Sciatic nerve (tissue), 2 donors: ENCODE data around the gene MYO1G. TPM values are rescaled to one million over a fixed set of nuclear protein-coding genes. Genes with fewer than 3 reads are reported as not detected.
"Not testable (repeated sequence)": the region's sequence is repeated elsewhere in the genome, so short reads cannot be mapped to it uniquely, and the experiment has no call there.

Source experiments
- ATAC-seq: fragments of 200-7000 bp; cut with Tn5 transposase; one replicate; pipeline ENCODE4 v1.9.1; 2020; ENCODE audit warnings: mild to moderate bottlenecking, moderate library complexity
- DNase-seq: peaks from one replicate; pipeline ENCODE4 v3.0.0-alpha.2; 2020; ENCODE audit warnings: low spot score
- intact Hi-C: fragments of 100-400 bp; cut with DNase I; formaldehyde crosslinking; loops from one replicate; pipeline ENCODE4 v1.14.2; 2022
- total RNA-seq: library from RNA; stranded (reverse); fragmentation: NEBNext Ultra II Directional; extraction: Animal tissue kit (Norgen Biotek cat#: 25700); gene quantifications from one replicate; pipeline ENCODE4 v1.2.1, GENCODE V29; 2021
- donor health status: DM: no; HTN: no; CAD: no.
- donor health status: DM: no; HTN: no; CAD: no.

Gene MYO1G
- total RNA-seq, 1 donor from 2014 or later: 8.8 TPM

GRCh38 chr7:45000093-45001032 lies 21.5 kb upstream of the MYO1G start, which contains the start of gene CCM2:
CCM2 (plus strand) TSS chr7:45000201; CDS start chr7:45000334, 133 bp downstream.
- intact Hi-C loops: no loop called here
- DNase-seq (peak; percentile 78), ATAC-seq (no peak)

GRCh38 chr7:44999245-45000092 lies 20.7 kb upstream of the MYO1G start:
- intact Hi-C loops: no loop called here
- DNase-seq (peak; percentile 100), ATAC-seq (peak; percentile 98)

- intact Hi-C loops: no loop called here
- ATAC-seq (no peak), DNase-seq (no peak)
Measured at GRCh38 chr7:44998153-44998871, 19.5 kb upstream of the MYO1G start.

GRCh38 chr7:44995555-44996493 lies 17.0 kb upstream of the MYO1G start:
- no peak for DNase-seq
- intact Hi-C loops: no loop called here
- no peak for ATAC-seq

GRCh38 chr7:44994877-44995554 lies 16.2 kb upstream of the MYO1G start:
- DNase-seq (no peak), ATAC-seq (no peak)
- intact Hi-C loops: no loop called here

- intact Hi-C loops, ATAC-seq, DNase-seq: not testable (repeated sequence)
Measured at GRCh38 chr7:44992004-44992795, 13.4 kb upstream of the MYO1G start.

- intact Hi-C loops: no loop called here
- DNase-seq (no peak), ATAC-seq (no peak)
Measured at GRCh38 chr7:44990109-44991023, 11.6 kb upstream of the MYO1G start.

GRCh38 chr7:44989132-44989531 lies 10.3 kb upstream of the MYO1G start:
- intact Hi-C loops: no loop called here
- no peak for ATAC-seq
- DNase-seq: no peak

- DNase-seq (no peak), ATAC-seq (no peak)
- intact Hi-C loops: no loop called here
Measured at GRCh38 chr7:44988701-44989100, 9.9 kb upstream of the MYO1G start.

DNA sequence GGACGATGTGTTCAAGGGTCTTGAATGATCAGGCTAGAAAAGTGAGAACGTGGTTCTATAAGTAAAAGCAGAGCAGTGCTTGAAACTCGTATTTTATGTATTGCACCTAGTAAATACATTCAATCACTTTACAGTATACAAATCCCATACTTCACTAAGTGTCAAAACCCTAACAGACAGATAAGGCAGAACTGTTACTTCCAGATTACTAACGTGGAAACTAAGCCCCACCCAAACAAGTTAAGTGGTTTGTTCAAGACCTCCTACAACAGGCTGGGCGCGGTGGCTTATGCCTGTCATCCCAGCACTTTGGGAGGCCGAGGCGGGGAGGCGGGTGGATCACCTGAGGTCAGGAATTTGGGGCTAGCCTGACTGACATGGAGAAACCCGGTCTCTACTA lies 9.2 kb upstream of the MYO1G start:
- DNase-seq (no peak), ATAC-seq (no peak)
- intact Hi-C loops: no loop called here

- DNase-seq: no peak
- intact Hi-C loops: no loop called here
- ATAC-seq: no peak
Measured at GRCh38 chr7:44987457-44987856, 8.6 kb upstream of the MYO1G start.

DNA sequence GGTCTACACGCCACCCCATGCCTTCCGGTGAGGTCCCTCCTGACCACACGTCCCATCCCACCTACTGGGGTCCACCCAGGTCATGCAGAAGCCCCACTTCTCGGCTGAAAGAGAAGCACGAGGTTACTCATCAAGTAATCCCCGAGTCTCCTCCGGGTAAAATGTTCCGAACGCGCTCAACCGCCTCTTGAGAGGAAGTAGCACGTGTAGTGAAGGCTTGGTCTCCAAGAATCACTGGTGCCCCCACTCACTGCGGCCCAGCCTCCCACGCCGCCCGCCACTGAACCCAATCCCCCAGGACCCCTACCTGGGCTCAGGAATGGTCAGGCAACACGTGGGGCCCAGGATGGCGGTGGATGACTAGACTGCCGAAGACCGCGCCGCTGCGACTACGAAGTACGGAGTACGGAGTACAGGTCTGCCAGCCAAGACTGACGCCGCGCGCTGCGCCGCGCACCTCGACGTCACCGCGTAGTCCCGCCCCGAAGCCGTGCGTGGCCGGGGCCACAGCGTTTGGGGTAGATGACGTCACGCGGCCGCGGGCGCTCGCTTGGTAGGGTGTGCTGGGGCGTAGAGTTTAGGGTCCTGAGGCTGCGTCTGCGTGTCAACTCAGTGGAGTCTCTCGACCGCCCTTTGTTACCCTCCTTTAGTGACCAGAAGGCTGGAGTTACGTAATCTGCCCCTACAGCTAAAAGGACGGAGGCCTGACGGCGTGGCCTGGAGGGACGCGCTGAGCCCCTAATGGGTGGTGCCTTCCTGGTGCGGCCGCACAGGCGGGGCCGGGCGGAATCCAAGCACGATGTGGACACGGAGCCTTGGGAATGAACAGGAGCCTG lies 7.6 kb upstream of the MYO1G start:
- DNase-seq: peak; percentile 97
- ATAC-seq: peak; percentile 99
- intact Hi-C loops: no loop called here

DNA sequence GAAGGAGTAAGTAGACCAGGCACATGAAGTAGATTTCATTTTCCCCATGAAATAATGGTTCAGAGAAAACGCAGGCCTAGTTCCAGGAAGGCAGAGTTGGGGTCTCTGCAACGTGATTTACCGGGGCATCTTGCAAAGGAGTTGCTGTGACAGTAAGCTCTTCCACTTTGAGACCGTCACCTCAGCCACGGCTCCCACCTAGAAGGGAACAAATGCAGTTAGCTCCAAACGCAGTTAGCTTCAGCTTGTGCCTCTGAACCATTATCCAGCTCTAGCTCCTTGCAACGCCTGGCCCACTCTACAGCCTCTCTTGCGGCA lies 7.0 kb upstream of the MYO1G start:
- DNase-seq (no peak), ATAC-seq (no peak)
- intact Hi-C loops: no loop called here

- intact Hi-C loops: no loop called here
- DNase-seq (no peak), ATAC-seq (no peak)
Measured at GRCh38 chr7:44985033-44985695, 6.3 kb upstream of the MYO1G start.

DNA sequence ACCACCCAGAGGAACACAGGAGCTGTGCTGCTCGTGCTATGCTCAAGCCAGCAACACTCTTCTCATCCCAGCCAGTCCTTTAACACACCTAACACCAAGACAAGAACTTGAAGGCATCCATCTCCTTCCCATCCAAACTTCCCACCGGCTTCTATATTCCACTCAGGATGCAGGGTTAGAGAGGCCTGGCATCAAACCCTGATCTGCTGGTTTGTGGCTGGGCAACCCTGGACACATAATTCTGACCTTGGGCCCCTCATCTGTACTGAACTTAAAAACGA lies 5.6 kb upstream of the MYO1G start:
- ATAC-seq (no peak), DNase-seq (no peak)
- intact Hi-C loops: no loop called here
